Measurements from ENCODE around the gene STX18. TPM values are rescaled to one million over a fixed set of nuclear protein-coding genes. Genes with fewer than 3 reads are reported as not detected.

Gene STX18
- total RNA-seq, 1 experiment from 2014 or later = 20.9 TPM

DNA sequence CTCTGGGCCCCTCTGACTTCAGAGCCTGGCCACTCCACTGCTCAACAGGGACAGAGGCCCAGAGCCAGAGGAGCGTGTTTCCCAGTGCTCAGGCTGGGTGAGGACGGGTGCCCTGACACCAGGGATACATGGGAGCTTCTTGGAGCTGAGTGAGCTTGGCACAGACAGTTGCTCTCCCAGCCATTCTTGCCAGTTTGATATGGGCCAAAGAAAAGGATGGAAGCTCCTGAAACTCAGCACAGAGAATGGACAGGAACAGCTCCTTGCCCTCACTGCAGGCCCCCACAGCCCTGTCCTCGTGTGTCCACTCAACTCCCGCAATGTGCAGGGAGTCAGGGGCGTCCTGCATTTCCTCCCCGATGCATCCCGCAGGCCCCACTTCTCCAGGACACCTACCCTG lies 116.2 kb downstream of the STX18 start:
- TF ChIP-seq, protein P1, sequence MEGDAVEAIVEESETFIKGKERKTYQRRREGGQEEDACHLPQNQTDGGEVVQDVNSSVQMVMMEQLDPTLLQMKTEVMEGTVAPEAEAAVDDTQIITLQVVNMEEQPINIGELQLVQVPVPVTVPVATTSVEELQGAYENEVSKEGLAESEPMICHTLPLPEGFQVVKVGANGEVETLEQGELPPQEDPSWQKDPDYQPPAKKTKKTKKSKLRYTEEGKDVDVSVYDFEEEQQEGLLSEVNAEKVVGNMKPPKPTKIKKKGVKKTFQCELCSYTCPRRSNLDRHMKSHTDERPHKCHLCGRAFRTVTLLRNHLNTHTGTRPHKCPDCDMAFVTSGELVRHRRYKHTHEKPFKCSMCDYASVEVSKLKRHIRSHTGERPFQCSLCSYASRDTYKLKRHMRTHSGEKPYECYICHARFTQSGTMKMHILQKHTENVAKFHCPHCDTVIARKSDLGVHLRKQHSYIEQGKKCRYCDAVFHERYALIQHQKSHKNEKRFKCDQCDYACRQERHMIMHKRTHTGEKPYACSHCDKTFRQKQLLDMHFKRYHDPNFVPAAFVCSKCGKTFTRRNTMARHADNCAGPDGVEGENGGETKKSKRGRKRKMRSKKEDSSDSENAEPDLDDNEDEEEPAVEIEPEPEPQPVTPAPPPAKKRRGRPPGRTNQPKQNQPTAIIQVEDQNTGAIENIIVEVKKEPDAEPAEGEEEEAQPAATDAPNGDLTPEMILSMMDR (conservative IDR thresholded peaks at IDR 0.05) = no peak
- Mint-ChIP-seq H3K4me3 (no peak overlapping the region), H3K4me1 (peaks cover 55 to 57% of the 10 kb centered on the region in 2 experiments), H3K9me3 (no peaks in the 10 kb centered on the region), H3K27ac (0 out of 7 replicates have a peak overlapping the region, but pooled peaks of 1 of the 3 experiments have one; percentile 18), H3K27me3 (ENCODE audit: low read depth) (peaks cover 8% of the 10 kb centered on the region; the same call in 1 of the 2 replicates), H3K36me3 (ENCODE audit: insufficient read depth in 1 of 3, low read depth in 3 of 3) (peaks cover 6 to 24% (median 11%) of the 10 kb centered on the region in 3 experiments)
- Histone ChIP-seq H3K9me3 (ENCODE audit: control insufficient read depth, low read depth, low read length) (no peaks in the 10 kb centered on the region), H4K8ac (replicated peaks; ENCODE audit: insufficient read length, low read depth, low read length) (no peak overlapping the region), H3K9ac (ENCODE audit: extremely low read depth, insufficient read length, low read length) (no peak overlapping the region), H2AFZ (ENCODE audit: low read length) (no peak overlapping the region), H3K18ac (ENCODE audit: insufficient read length, low read depth, low read length) (no peak overlapping the region), H3K79me1 (ENCODE audit: insufficient read depth, low read depth, low read length, poor library complexity, severe bottlenecking) (no peaks in the 10 kb centered on the region), H3T11ph (ENCODE audit: low read length) (no peak overlapping the region), H3K23ac (ENCODE audit: insufficient read length, low read depth, low read length) (no peak overlapping the region), H2BK5ac (ENCODE audit: insufficient read length, low read length) (no peak overlapping the region), H3K4ac (ENCODE audit: low read depth, low read length) (no peak overlapping the region), H3K14ac (ENCODE audit: insufficient read depth, low read length) (no peak overlapping the region; the same call in 1 of the 2 replicates), H4K5ac (ENCODE audit: insufficient read length, low read depth, low read length) (no peak overlapping the region), H4K20me1 (ENCODE audit: control insufficient read depth, insufficient read depth, insufficient read length) (no peaks in the 10 kb centered on the region), H2AK5ac (ENCODE audit: insufficient read length, low read length) (no peak overlapping the region), H4K91ac (ENCODE audit: insufficient read length, low read depth, low read length) (no peak overlapping the region), H2BK120ac (ENCODE audit: low read depth, low read length, poor library complexity, severe bottlenecking) (no peak overlapping the region), H3K79me2 (ENCODE audit: insufficient read depth, low read length) (no peaks in the 10 kb centered on the region), H3K23me2 (ENCODE audit: insufficient read length, low read depth, low read length, poor library complexity, severe bottlenecking) (no peaks in the 10 kb centered on the region), H3K27me3 (ENCODE audit: insufficient read depth, low read length) (no peaks in the 10 kb centered on the region), H3K56ac (ENCODE audit: insufficient read length, low read depth, low read length) (no peak overlapping the region), H3K4me1 (ENCODE audit: insufficient read depth, low read length) (peaks cover 37% of the 10 kb centered on the region), H3K27ac (ENCODE audit: insufficient read length, low read depth, low read length) (no peak overlapping the region), H2BK15ac (ENCODE audit: low read depth, low read length) (no peak overlapping the region), H3K4me2 (ENCODE audit: insufficient read depth, insufficient read length, low read length) (no peak overlapping the region), H2BK12ac (ENCODE audit: insufficient read length, low read depth, low read length) (no peak overlapping the region), H2BK20ac (ENCODE audit: low read depth, low read length, poor library complexity, severe bottlenecking) (no peak overlapping the region)
- WGBS (ENCODE audit: extremely low coverage, insufficient read length, low lambda C conversion rate) = no CpG with 5 or more reads among the region's 7 CpGs
- DNase-seq = peak; percentile 24
